Measurements from ENCODE around the gene ABHD17C.

The ABHD17C gene

GRCh38 chr15:80684697-80685096 is 10.4 kb upstream of the ABHD17C start:
- TF ChIP-seq EZH2phosphoT487 (IDR thresholded peaks at IDR 0.05; ENCODE audit: borderline replicate concordance), result no peak
- TF ChIP-seq, protein P1, sequence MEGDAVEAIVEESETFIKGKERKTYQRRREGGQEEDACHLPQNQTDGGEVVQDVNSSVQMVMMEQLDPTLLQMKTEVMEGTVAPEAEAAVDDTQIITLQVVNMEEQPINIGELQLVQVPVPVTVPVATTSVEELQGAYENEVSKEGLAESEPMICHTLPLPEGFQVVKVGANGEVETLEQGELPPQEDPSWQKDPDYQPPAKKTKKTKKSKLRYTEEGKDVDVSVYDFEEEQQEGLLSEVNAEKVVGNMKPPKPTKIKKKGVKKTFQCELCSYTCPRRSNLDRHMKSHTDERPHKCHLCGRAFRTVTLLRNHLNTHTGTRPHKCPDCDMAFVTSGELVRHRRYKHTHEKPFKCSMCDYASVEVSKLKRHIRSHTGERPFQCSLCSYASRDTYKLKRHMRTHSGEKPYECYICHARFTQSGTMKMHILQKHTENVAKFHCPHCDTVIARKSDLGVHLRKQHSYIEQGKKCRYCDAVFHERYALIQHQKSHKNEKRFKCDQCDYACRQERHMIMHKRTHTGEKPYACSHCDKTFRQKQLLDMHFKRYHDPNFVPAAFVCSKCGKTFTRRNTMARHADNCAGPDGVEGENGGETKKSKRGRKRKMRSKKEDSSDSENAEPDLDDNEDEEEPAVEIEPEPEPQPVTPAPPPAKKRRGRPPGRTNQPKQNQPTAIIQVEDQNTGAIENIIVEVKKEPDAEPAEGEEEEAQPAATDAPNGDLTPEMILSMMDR (conservative IDR thresholded peaks at IDR 0.05; ENCODE audit: low read length), result no peak
- Histone ChIP-seq H4K20me1 (ENCODE audit: insufficient read depth, low read length, poor library complexity, severe bottlenecking) (no peaks in the 10 kb centered on the region), H3K79me2 (ENCODE audit: insufficient read depth, low read length) (no peaks in the 10 kb centered on the region), H3K4me1 (ENCODE audit: insufficient read depth, low read length, poor library complexity, severe bottlenecking) (no peaks in the 10 kb centered on the region), H3F3A (ENCODE audit: low read depth) (no peaks in the 10 kb centered on the region), H3K36me3 (ENCODE audit: insufficient read depth, low read length) (no peaks in the 10 kb centered on the region), H3K4me2 (ENCODE audit: low read depth, low read length, poor library complexity, severe bottlenecking) (no peak overlapping the region), H3K9me3 (ENCODE audit: insufficient read depth, low read depth, low read length) (no peaks in the 10 kb centered on the region), H3K9ac (ENCODE audit: low read depth, low read length, poor library complexity, severe bottlenecking) (no peak overlapping the region), H3K9me2 (replicated peaks; ENCODE audit: low read depth, low read length) (no peaks in the 10 kb centered on the region), H3K4me3 (ENCODE audit: low read length, poor library complexity, severe bottlenecking) (no peak overlapping the region), H2AFZ (ENCODE audit: low read length) (no peak overlapping the region), H3K27me3 (ENCODE audit: insufficient read depth, low read length, poor library complexity, severe bottlenecking) (no peaks in the 10 kb centered on the region)

DNA sequence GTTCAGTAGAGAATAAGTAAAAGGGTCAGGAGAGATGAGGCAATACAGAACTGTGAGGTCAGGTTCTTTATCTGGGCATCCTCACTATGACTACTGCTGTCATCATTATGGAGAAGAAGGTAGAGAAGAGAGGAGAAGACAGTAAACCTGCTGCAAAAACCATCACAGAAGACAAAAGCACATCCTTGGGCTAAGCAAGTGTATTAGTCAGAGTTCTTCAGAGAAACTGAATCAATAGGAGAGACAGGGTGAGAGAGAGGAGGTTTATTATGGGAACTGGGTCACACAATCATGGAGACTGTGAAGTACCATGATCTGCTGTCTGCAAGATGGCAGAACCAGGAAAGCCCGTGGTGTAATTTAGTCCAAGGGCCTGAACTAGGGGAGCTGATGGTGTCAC is 9.5 kb upstream of the ABHD17C start:
- no peak overlapping the region for H2AFZ ChIP-seq (ENCODE audit: low read length)
- H4K20me1 ChIP-seq (ENCODE audit: insufficient read depth, low read length, poor library complexity, severe bottlenecking), result no peaks in the 10 kb centered on the region
- no peak overlapping the region for H3K4me3 ChIP-seq (ENCODE audit: low read length, poor library complexity, severe bottlenecking)
- H3K79me2 ChIP-seq (ENCODE audit: insufficient read depth, low read length), result no peaks in the 10 kb centered on the region
- no peaks in the 10 kb centered on the region for H3K36me3 ChIP-seq (ENCODE audit: insufficient read depth, low read length)
- H3F3A ChIP-seq (ENCODE audit: low read depth), result no peaks in the 10 kb centered on the region
- no peak overlapping the region for H3K9ac ChIP-seq (ENCODE audit: low read depth, low read length, poor library complexity, severe bottlenecking)
- H3K9me2 ChIP-seq (replicated peaks; ENCODE audit: low read depth, low read length), result no peaks in the 10 kb centered on the region
- no peaks in the 10 kb centered on the region for H3K27me3 ChIP-seq (ENCODE audit: insufficient read depth, low read length, poor library complexity, severe bottlenecking)
- H3K9me3 ChIP-seq (ENCODE audit: insufficient read depth, low read depth, low read length), result no peaks in the 10 kb centered on the region
- H3K4me1 ChIP-seq (ENCODE audit: insufficient read depth, low read length, poor library complexity, severe bottlenecking), result no peaks in the 10 kb centered on the region
- H3K4me2 ChIP-seq (ENCODE audit: low read depth, low read length, poor library complexity, severe bottlenecking), result no peak overlapping the region
- TF ChIP-seq, protein P1 (conservative IDR thresholded peaks at IDR 0.05; ENCODE audit: low read length), result no peak
- TF ChIP-seq EZH2phosphoT487 (IDR thresholded peaks at IDR 0.05; ENCODE audit: borderline replicate concordance), result no peak

GRCh38 chr15:80689294-80689693 is 5.8 kb upstream of the ABHD17C start:
- no peak for TF ChIP-seq EZH2phosphoT487 (IDR thresholded peaks at IDR 0.05; ENCODE audit: borderline replicate concordance)
- TF ChIP-seq, protein P1 (conservative IDR thresholded peaks at IDR 0.05; ENCODE audit: low read length), result no peak
- Histone ChIP-seq H3K4me1 (ENCODE audit: insufficient read depth, low read length, poor library complexity, severe bottlenecking) (peaks cover 3% of the 10 kb centered on the region), H3K9me3 (ENCODE audit: insufficient read depth, low read depth, low read length) (no peaks in the 10 kb centered on the region), H3K9me2 (replicated peaks; ENCODE audit: low read depth, low read length) (no peaks in the 10 kb centered on the region), H3K4me3 (ENCODE audit: low read length, poor library complexity, severe bottlenecking) (no peak overlapping the region), H3K9ac (ENCODE audit: low read depth, low read length, poor library complexity, severe bottlenecking) (no peak overlapping the region), H4K20me1 (ENCODE audit: insufficient read depth, low read length, poor library complexity, severe bottlenecking) (no peaks in the 10 kb centered on the region), H3K36me3 (ENCODE audit: insufficient read depth, low read length) (no peaks in the 10 kb centered on the region), H3F3A (ENCODE audit: low read depth) (no peaks in the 10 kb centered on the region), H3K4me2 (ENCODE audit: low read depth, low read length, poor library complexity, severe bottlenecking) (no peak overlapping the region), H3K79me2 (ENCODE audit: insufficient read depth, low read length) (no peaks in the 10 kb centered on the region), H2AFZ (ENCODE audit: low read length) (no peak overlapping the region), H3K27me3 (ENCODE audit: insufficient read depth, low read length, poor library complexity, severe bottlenecking) (no peaks in the 10 kb centered on the region)
